A549 (cell line): ENCODE data around the gene RPS6KB1. TPM values are rescaled to one million over a fixed set of nuclear protein-coding genes. Genes with fewer than 3 reads are reported as not detected.
"Not testable (repeated sequence)": the region's sequence is repeated elsewhere in the genome, so short reads cannot be mapped to it uniquely, and the experiment has no call there.

ENCODE experiments used
- ATAC-seq, 2 experiments: fragments of 200-7000 bp in 1 of 2; fragments of >200 bp in 1 of 2; cut with Nextera tagmentation in 1 of 2; cut with Tn5 transposase in 1 of 2; 3 replicates each; pipeline versions ENCODE4 v1.8.0 to v1.9.1; 2018 to 2020; ENCODE audit warnings: mild to moderate bottlenecking in 1 of 2, moderate library complexity in 1 of 2
- CTCF ChIA-PET: fragments of 300-600 bp; sonication (Branson Sonifier 250); formaldehyde crosslinking; extraction: SDS; loops from one replicate; lab custom pipeline; 2021; ENCODE audit warnings: antibody characterized with exemption, inconsistent platforms; lab: Yijun Ruan, JAX
- POLR2A ChIA-PET: fragments of 350-600 bp; formaldehyde crosslinking; extraction: SDS; loops from one replicate; lab custom pipeline; 2021; ENCODE audit warnings: antibody characterized with exemption, inconsistent platforms; lab: Yijun Ruan, JAX
- DNase-seq, 2 experiments: peaks; one replicate each; pipeline versions ENCODE4 v3.0.0 to v3.0.0-alpha.2; 2011 to 2016; ENCODE audit warnings: low read depth in 1 of 2, low spot score in 1 of 2
- FAIRE-seq: peaks from 2 replicates; lab custom pipeline; 2011; peaks lifted over from hg19 to GRCh38; lab: Jason Lieb, UNC
- H3K27ac ChIP-seq, 2 experiments: fragments of >200 bp; sonication (Bioruptor Twin); formaldehyde crosslinking; 3 replicates each; pipeline ENCODE4 v1.5.1; 2016 to 2017
- H3K4me1 ChIP-seq: fragments of >200 bp; sonication (Bioruptor Twin); formaldehyde crosslinking; 3 replicates; pipeline ENCODE4 v1.6.1; 2016
- H3K4me2 ChIP-seq: fragments of >200 bp; sonication (Bioruptor Twin); formaldehyde crosslinking; 3 replicates; pipeline ENCODE4 v1.6.1; 2016
- H3K4me3 ChIP-seq: fragments of >200 bp; sonication (Bioruptor Twin); formaldehyde crosslinking; 3 replicates; pipeline ENCODE4 v1.5.1; 2016
- H3K9me3 ChIP-seq: fragments of >200 bp; sonication (Bioruptor Twin); formaldehyde crosslinking; 3 replicates; pipeline ENCODE4 v1.6.1; 2016
- BHLHE40 ChIP-seq: IDR thresholded peaks from 2 replicates; pipeline ENCODE4 v1.6.1; 2012; ENCODE audit warnings: low read depth, low read length, inconsistent platforms
- CEBPB ChIP-seq, 2 experiments: fragments of >200 bp in 1 of 2; sonication (Bioruptor Twin) in 1 of 2; formaldehyde crosslinking in 1 of 2; IDR thresholded peaks; 2 replicates each; pipeline ENCODE4 v1.6.1; 2012 to 2016
- CHD2 ChIP-seq: fragments of 150-350 bp; IDR thresholded peaks from 2 replicates; pipeline ENCODE4 v1.6.1; 2014; ENCODE audit warnings: low read length; ENCODE audit not compliant: partially characterized antibody
- CHD4 ChIP-seq: fragments of 200-600 bp; sonication (generic); IDR thresholded peaks from 2 replicates; pipeline ENCODE4 v1.6.1; 2016; ENCODE audit warnings: antibody characterized with exemption, mild to moderate bottlenecking, borderline replicate concordance
- EHMT2 ChIP-seq: fragments of 200-600 bp; sonication (generic); IDR thresholded peaks from 2 replicates; pipeline ENCODE4 v1.6.1; 2016; ENCODE audit warnings: antibody characterized with exemption, low read depth, mild to moderate bottlenecking, moderate library complexity
- ESRRA ChIP-seq: fragments of 150-350 bp; IDR thresholded peaks from 2 replicates; pipeline ENCODE4 v1.6.1; 2014; ENCODE audit warnings: mild to moderate bottlenecking, low read length, borderline replicate concordance
- HDAC2 ChIP-seq: fragments of 200-600 bp; sonication (generic); IDR thresholded peaks from 2 replicates; pipeline ENCODE4 v1.6.1; 2016
- HEYL ChIP-seq: fragments of 250-450 bp; sonication (Bioruptor Pico); IDR thresholded peaks from 2 replicates; pipeline ENCODE4 v1.8.0; 2021; ENCODE audit warnings: mild to moderate bottlenecking, moderate library complexity
- HOXB13 ChIP-seq: fragments of 250-450 bp; sonication (Bioruptor Pico); IDR thresholded peaks from 2 replicates; pipeline ENCODE4 v1.5.0; 2020; ENCODE audit warnings: low read depth, mild to moderate bottlenecking, moderate library complexity
- HOXB5 ChIP-seq: fragments of 250-450 bp; sonication (Bioruptor Pico); IDR thresholded peaks from 2 replicates; pipeline ENCODE4 v1.5.0; 2020; ENCODE audit warnings: mild to moderate bottlenecking, moderate library complexity
- JUN ChIP-seq, 2 experiments: fragments of >200 bp; sonication (Bioruptor Twin); formaldehyde crosslinking; IDR thresholded peaks; 2 replicates in 1 of 2; 3 replicates in 1 of 2; pipeline ENCODE4 v1.6.1; 2016 to 2017
- KDM1A ChIP-seq: fragments of 200-600 bp; sonication (generic); IDR thresholded peaks from 2 replicates; pipeline ENCODE4 v1.6.1; 2016; ENCODE audit warnings: low read depth, mild to moderate bottlenecking
- MAFK ChIP-seq: fragments of 450-650 bp; IDR thresholded peaks from 2 replicates; pipeline ENCODE4 v1.6.1; 2014; ENCODE audit not compliant: partially characterized antibody
- MYC ChIP-seq: IDR thresholded peaks from 2 replicates; pipeline ENCODE4 v1.6.1; 2012; ENCODE audit warnings: mild to moderate bottlenecking, inconsistent platforms, low read length, improper control_type of control experiment, borderline replicate concordance
- NFE2L2 ChIP-seq: fragments of 150-350 bp; conservative IDR thresholded peaks from 2 replicates; pipeline ENCODE4 v1.6.1; 2014; ENCODE audit warnings: low read length
- RARB ChIP-seq: fragments of 250-450 bp; sonication (Bioruptor Pico); IDR thresholded peaks from 2 replicates; pipeline ENCODE4 v1.8.0; 2021; ENCODE audit warnings: mild to moderate bottlenecking, moderate library complexity
- RFX5 ChIP-seq: fragments of 450-650 bp; IDR thresholded peaks from 2 replicates; pipeline ENCODE4 v1.7.1; 2014; ENCODE audit warnings: antibody characterized with exemption, mild to moderate bottlenecking, moderate library complexity
- SMC3 ChIP-seq: fragments of >200 bp; sonication (Bioruptor Twin); formaldehyde crosslinking; IDR thresholded peaks from 3 replicates; pipeline ENCODE4 v1.6.1; 2018; ENCODE audit warnings: inconsistent platforms
- SREBF2 ChIP-seq: fragments of 450-650 bp; IDR thresholded peaks from 2 replicates; pipeline ENCODE4 v1.6.1; 2014; ENCODE audit warnings: mild to moderate bottlenecking, moderate library complexity
- ZFP36 ChIP-seq: fragments of 450-650 bp; IDR thresholded peaks from 2 replicates; pipeline ENCODE4 v1.6.1; 2014; ENCODE audit warnings: borderline replicate concordance; ENCODE audit not compliant: partially characterized antibody
- WGBS: methylation state at CpG from one replicate; pipeline ENCODE4 v1.1.6; 2017; ENCODE audit errors: missing lambda C conversion rate; 5-methylcytosine and 5-hydroxymethylcytosine counted together
- polyA plus RNA-seq, 4 experiments: library from polyadenylated mRNA; depleted of rRNA in 3 of 4; stranded (reverse); fragments of >200 nt; fragmentation: RNase III in 1 of 4; extraction: RNeasy Plus Mini Kit Qiagen cat#74134 plus additional on column Dnase treatment in 1 of 4; gene quantifications; 2 replicates in 3 of 4; 3 replicates in 1 of 4; pipeline ENCODE4 v1.2.3, GENCODE V29; 2011 to 2017
- TF ChIP-seq, protein P1 (sequence below): IDR thresholded peaks from 2 replicates; pipeline ENCODE4 v1.6.1; 2012
- TF ChIP-seq, protein P2 (sequence below): fragments of 150-350 bp; IDR thresholded peaks from 2 replicates; pipeline ENCODE4 v1.6.1; 2014; ENCODE audit warnings: low read depth, mild to moderate bottlenecking, low read length
- TF ChIP-seq, protein P3 (sequence below): IDR thresholded peaks from 2 replicates; pipeline ENCODE4 v1.6.1; 2012
- TF ChIP-seq, protein P4 (sequence below): fragments of 250-450 bp; sonication (Bioruptor Pico); IDR thresholded peaks from 2 replicates; pipeline ENCODE4 v1.5.0; 2020; ENCODE audit warnings: low read depth, mild to moderate bottlenecking, moderate library complexity
- TF ChIP-seq, protein P5 (sequence below): fragments of >200 bp; sonication (Bioruptor Twin); formaldehyde crosslinking; IDR thresholded peaks from 3 replicates; pipeline ENCODE4 v1.6.1; 2016
- TF ChIP-seq, protein P6 (sequence below): fragments of >200 bp; sonication (Bioruptor Twin); formaldehyde crosslinking; IDR thresholded peaks from 2 replicates; pipeline ENCODE4 v1.6.1; 2016

The RPS6KB1 gene
- polyA plus RNA-seq, 2 of the 4 experiments (the other 2 are of a cell fraction) = 57.3 to 81.7 TPM

DNA sequence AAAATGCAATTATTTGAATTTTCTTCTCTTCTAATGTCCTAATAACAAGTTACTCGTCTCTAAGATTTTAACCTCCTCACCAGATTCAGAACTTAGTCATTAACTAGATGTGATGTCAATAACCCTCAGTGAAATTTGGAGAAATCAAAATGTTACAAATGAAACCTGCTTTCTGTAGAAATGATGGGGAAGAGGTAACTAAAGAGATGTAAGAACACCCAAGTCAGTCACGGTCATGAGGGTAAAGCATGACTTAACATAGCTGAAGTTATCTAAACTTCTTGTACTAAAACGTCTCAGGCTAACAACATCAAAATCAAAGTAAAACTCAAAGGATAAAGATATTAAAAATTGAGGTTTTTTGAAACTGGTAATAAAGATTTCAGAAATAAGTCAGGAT lies 61.9 kb downstream of the RPS6KB1 start:
- Histone ChIP-seq H3K4me2 (no peak overlapping the region), H3K9me3 (no peaks in the 10 kb centered on the region), H3K4me3 (no peak overlapping the region), H3K4me1 (no peaks in the 10 kb centered on the region), H3K27ac (no peak overlapping the region)
- peak; percentile 79 for FAIRE-seq
- no peak for ATAC-seq
- TF ChIP-seq NFE2L2 = no peak
- TF ChIP-seq ESRRA = no peak
- no peak for TF ChIP-seq HOXB5 (CRISPR knock-in tag)
- no peak for TF ChIP-seq SMC3
- TF ChIP-seq HDAC2 = no peak
- TF ChIP-seq, protein P1, sequence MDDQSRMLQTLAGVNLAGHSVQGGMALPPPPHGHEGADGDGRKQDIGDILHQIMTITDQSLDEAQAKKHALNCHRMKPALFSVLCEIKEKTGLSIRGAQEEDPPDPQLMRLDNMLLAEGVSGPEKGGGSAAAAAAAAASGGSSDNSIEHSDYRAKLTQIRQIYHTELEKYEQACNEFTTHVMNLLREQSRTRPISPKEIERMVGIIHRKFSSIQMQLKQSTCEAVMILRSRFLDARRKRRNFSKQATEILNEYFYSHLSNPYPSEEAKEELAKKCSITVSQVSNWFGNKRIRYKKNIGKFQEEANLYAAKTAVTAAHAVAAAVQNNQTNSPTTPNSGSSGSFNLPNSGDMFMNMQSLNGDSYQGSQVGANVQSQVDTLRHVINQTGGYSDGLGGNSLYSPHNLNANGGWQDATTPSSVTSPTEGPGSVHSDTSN = no peak
- TF ChIP-seq, protein P2, sequence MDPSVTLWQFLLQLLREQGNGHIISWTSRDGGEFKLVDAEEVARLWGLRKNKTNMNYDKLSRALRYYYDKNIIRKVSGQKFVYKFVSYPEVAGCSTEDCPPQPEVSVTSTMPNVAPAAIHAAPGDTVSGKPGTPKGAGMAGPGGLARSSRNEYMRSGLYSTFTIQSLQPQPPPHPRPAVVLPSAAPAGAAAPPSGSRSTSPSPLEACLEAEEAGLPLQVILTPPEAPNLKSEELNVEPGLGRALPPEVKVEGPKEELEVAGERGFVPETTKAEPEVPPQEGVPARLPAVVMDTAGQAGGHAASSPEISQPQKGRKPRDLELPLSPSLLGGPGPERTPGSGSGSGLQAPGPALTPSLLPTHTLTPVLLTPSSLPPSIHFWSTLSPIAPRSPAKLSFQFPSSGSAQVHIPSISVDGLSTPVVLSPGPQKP = no peak
- CTCF ChIA-PET = interaction anchor here (0.7 to 1.2 kb wide), 2 partner anchors 9 to 41 kb away, joined by 3 read pairs; no protein-coding TSS in a partner anchor
- POLR2A ChIA-PET = no interaction called here
- DNase-seq = no peak
- WGBS = 70% methylated on average over 3 of the region's 3 CpGs

DNA sequence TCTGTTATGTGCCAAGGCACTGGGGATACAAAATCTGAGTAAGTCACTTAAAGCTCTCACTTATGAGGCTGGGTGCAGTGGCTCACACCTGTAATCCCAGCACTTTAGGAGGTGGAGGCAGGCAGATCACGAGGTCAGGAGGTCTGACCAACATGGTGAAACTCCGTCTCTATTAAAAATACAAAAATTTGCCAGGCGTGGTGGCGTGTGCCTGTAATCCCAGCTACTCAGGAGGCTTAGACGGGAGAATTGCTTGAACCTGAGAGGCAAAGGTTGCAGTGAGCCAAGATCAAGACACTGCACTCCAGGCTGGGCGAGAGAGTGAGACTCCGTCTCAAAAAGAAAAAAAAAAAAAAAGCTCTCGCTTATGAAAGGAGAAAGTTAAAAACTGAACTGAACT lies 66.7 kb downstream of the RPS6KB1 start:
- ATAC-seq, H3K4me2 ChIP-seq, DNase-seq, H3K27ac ChIP-seq, H3K9me3 ChIP-seq, H3K4me3 ChIP-seq, CTCF ChIA-PET, FAIRE-seq: not testable (repeated sequence)
- WGBS = 91% methylated on average over 8 of the region's 8 CpGs
- H3K4me1 ChIP-seq = peaks cover 11% of the 10 kb centered on the region; the same call in 2 of the 3 replicates
- POLR2A ChIA-PET = interaction anchor here (0.6 kb wide), 1 partner anchor 122 kb away, joined by 8 read pairs; no protein-coding TSS in a partner anchor

DNA sequence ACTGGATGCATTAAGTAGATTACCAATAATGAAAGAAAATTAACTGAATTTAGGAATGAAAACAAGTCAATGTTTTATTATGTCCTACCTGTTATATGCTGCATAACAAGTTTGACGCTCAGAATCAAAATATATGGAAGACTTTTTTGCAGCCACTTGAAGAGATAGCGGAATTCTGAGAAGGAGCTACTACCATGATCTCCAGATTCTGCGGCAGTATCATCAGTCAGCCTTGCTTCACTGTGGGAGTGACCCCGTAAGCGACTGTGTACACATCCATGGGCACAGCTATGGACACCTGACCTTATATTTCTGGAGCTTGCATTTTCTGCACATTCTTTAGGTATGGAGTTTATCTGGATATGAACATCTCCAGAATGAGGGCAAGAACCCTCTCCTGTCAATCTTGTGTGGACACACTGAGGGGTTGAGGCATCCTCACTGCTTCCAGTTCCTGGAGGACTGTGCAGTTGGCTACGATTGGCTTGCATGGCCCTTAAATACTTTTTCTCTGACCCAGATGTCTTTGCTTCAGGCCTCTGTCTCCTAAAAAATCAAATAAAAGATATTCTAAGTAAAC lies 69.9 kb downstream of the RPS6KB1 start:
- no peak for FAIRE-seq
- H3K9me3 ChIP-seq = no peaks in the 10 kb centered on the region
- DNase-seq = no peak
- ChIA-PET POLR2A (no interaction called here), CTCF (interaction anchor here (0.7 to 1.2 kb wide), 2 partner anchors 10 to 12 kb away, joined by 3 read pairs; no protein-coding TSS in a partner anchor)
- 91% methylated on average over 6 of the region's 6 CpGs for WGBS
- no peak overlapping the region for H3K4me3 ChIP-seq
- H3K4me1 ChIP-seq = peaks cover 15% of the 10 kb centered on the region
- no peak overlapping the region for H3K27ac ChIP-seq
- H3K4me2 ChIP-seq = peak overlapping the region; percentile 82
- no peak for ATAC-seq
- TF ChIP-seq JUN (IDR thresholded peaks at IDR 0.05) = no peak
- TF ChIP-seq MYC = no peak
- TF ChIP-seq KDM1A = no peak
- TF ChIP-seq RFX5 = no peak
- TF ChIP-seq HEYL (CRISPR knock-in tag) = no peak
- no peak for TF ChIP-seq MAFK
- TF ChIP-seq, protein P3, sequence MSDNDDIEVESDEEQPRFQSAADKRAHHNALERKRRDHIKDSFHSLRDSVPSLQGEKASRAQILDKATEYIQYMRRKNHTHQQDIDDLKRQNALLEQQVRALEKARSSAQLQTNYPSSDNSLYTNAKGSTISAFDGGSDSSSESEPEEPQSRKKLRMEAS = no peak
- no peak for TF ChIP-seq ESRRA
- no peak for TF ChIP-seq CHD2
- no peak for TF ChIP-seq SREBF2
- no peak for TF ChIP-seq BHLHE40
- TF ChIP-seq CHD4 = no peak
- TF ChIP-seq ZFP36 = no peak
- TF ChIP-seq, protein P4, sequence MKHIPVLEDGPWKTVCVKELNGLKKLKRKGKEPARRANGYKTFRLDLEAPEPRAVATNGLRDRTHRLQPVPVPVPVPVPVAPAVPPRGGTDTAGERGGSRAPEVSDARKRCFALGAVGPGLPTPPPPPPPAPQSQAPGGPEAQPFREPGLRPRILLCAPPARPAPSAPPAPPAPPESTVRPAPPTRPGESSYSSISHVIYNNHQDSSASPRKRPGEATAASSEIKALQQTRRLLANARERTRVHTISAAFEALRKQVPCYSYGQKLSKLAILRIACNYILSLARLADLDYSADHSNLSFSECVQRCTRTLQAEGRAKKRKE (CRISPR knock-in tag) = no peak
- TF ChIP-seq RARB = no peak
- no peak for TF ChIP-seq CEBPB (IDR thresholded peaks at IDR 0.05)
- TF ChIP-seq, protein P5, sequence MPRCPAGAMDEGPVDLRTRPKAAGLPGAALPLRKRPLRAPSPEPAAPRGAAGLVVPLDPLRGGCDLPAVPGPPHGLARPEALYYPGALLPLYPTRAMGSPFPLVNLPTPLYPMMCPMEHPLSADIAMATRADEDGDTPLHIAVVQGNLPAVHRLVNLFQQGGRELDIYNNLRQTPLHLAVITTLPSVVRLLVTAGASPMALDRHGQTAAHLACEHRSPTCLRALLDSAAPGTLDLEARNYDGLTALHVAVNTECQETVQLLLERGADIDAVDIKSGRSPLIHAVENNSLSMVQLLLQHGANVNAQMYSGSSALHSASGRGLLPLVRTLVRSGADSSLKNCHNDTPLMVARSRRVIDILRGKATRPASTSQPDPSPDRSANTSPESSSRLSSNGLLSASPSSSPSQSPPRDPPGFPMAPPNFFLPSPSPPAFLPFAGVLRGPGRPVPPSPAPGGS = no peak
- TF ChIP-seq HOXB13 (CRISPR knock-in tag) = no peak
- no peak for TF ChIP-seq EHMT2
- TF ChIP-seq, protein P6, sequence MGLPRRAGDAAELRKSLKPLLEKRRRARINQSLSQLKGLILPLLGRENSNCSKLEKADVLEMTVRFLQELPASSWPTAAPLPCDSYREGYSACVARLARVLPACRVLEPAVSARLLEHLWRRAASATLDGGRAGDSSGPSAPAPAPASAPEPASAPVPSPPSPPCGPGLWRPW = no peak
- TF ChIP-seq, all 56 proteins: peak for 0
